HepG2 (cell line): ENCODE data around the gene TOPBP1. TPM values are rescaled to one million over a fixed set of nuclear protein-coding genes. Genes with fewer than 3 reads are reported as not detected.

ENCODE experiments used
- ARID2 ChIP-seq: sonication (generic); formaldehyde crosslinking; IDR thresholded peaks from 2 replicates; pipeline ENCODE4 v1.8.1; 2022; ENCODE audit warnings: mild to moderate bottlenecking, missing genetic modification reagents, borderline replicate concordance
- DMTF1 ChIP-seq: sonication (generic); formaldehyde crosslinking; IDR thresholded peaks from 2 replicates; pipeline ENCODE4 v1.4.0; 2020; ENCODE audit warnings: mild to moderate bottlenecking, missing genetic modification reagents
- FOXP4 ChIP-seq: sonication (generic); formaldehyde crosslinking; IDR thresholded peaks from 2 replicates; pipeline ENCODE4 v1.4.0; 2020; ENCODE audit warnings: missing genetic modification reagents
- GMEB2 ChIP-seq: IDR thresholded peaks from 2 replicates; pipeline ENCODE4 v1.6.1; 2016; ENCODE audit warnings: missing biosample characterization, missing genetic modification reagents, low read depth
- HCFC1 ChIP-seq: fragments of 150-350 bp; IDR thresholded peaks from 2 replicates; pipeline ENCODE4 v1.6.1; 2014; ENCODE audit warnings: low read depth, low read length
- HDAC2 ChIP-seq: sonication (generic); formaldehyde crosslinking; IDR thresholded peaks from 2 replicates; pipeline ENCODE4 v1.4.0; 2020; ENCODE audit warnings: missing genetic modification reagents
- HOXD1 ChIP-seq: sonication (generic); formaldehyde crosslinking; IDR thresholded peaks from 2 replicates; pipeline ENCODE4 v1.5.0; 2020; ENCODE audit warnings: missing genetic modification reagents
- PLSCR1 ChIP-seq: sonication (generic); formaldehyde crosslinking; IDR thresholded peaks from 2 replicates; pipeline ENCODE4 v1.5.0; 2020; ENCODE audit warnings: missing genetic modification reagents, mild to moderate bottlenecking, borderline replicate concordance
- SMAD3 ChIP-seq: sonication (generic); formaldehyde crosslinking; IDR thresholded peaks from 2 replicates; pipeline ENCODE4 v1.4.0; 2020; ENCODE audit warnings: missing genetic modification reagents
- SP5 ChIP-seq: IDR thresholded peaks from 2 replicates; pipeline ENCODE4 v1.6.1; 2016; ENCODE audit warnings: low read depth, borderline replicate concordance
- STAT6 ChIP-seq: sonication (generic); formaldehyde crosslinking; IDR thresholded peaks from 2 replicates; pipeline ENCODE4 v1.4.0; 2020; ENCODE audit warnings: missing genetic modification reagents, mild to moderate bottlenecking, borderline replicate concordance
- TFDP2 ChIP-seq: sonication (generic); formaldehyde crosslinking; IDR thresholded peaks from 2 replicates; pipeline ENCODE4 v1.4.0; 2020; ENCODE audit warnings: missing genetic modification reagents
- XRCC5 ChIP-seq: fragments of 200-400 bp; formaldehyde crosslinking; optimal IDR thresholded peaks from 2 replicates; pipeline ENCODE3; 2017; ENCODE audit warnings: mild to moderate bottlenecking, low read length
- ZNF17 ChIP-seq: sonication (generic); formaldehyde crosslinking; IDR thresholded peaks from 2 replicates; pipeline ENCODE4 v1.5.0; 2020; ENCODE audit warnings: mild to moderate bottlenecking, missing genetic modification reagents
- ZNF589 ChIP-seq: sonication (generic); formaldehyde crosslinking; conservative IDR thresholded peaks from 2 replicates; pipeline ENCODE4 v1.8.0; 2022; ENCODE audit warnings: mild to moderate bottlenecking, moderate library complexity, missing genetic modification reagents
- ZNF615 ChIP-seq: sonication (generic); formaldehyde crosslinking; IDR thresholded peaks from 2 replicates; pipeline ENCODE4 v1.5.0; 2020; ENCODE audit warnings: mild to moderate bottlenecking, missing genetic modification reagents, borderline replicate concordance
- ZNF777 ChIP-seq: sonication (generic); formaldehyde crosslinking; IDR thresholded peaks from 2 replicates; pipeline ENCODE4 v1.4.0; 2020; ENCODE audit warnings: missing genetic modification reagents
- ZSCAN12 ChIP-seq: sonication (generic); formaldehyde crosslinking; IDR thresholded peaks from 2 replicates; pipeline ENCODE4 v1.9.0; 2021; ENCODE audit warnings: mild to moderate bottlenecking, missing genetic modification reagents
- polyA plus RNA-seq, 8 experiments: library from polyadenylated mRNA; depleted of rRNA in 3 of 8; stranded (reverse) in 7 of 8; unstranded in 1 of 8; fragments of >200 nt; fragmentation: Illumina TruSeq in 4 of 8; extraction: Trizol in 4 of 8; gene quantifications; 2 replicates each; pipeline versions ENCODE4 v1.2.1 to v1.2.3, GENCODE V29; 2011 to 2016; ENCODE audit warnings: low read depth in 4 of 8, missing spikeins in 1 of 8, mixed read lengths in 1 of 8; ENCODE audit not compliant: insufficient read depth in 1 of 8
- total RNA-seq, 5 experiments: library from RNA; depleted of rRNA; stranded (reverse); fragments of >200 nt; fragmentation: Illumina TruSeq; extraction: Trizol; gene quantifications; 2 replicates each; pipeline ENCODE4 v1.2.3, GENCODE V29; 2016; ENCODE audit warnings: low read depth in 1 of 5

TOPBP1 gene
- total and polyA plus RNA-seq, 2 of the 13 experiments (the other 11 are each of a cell fraction or from before 2014, with no cell fraction given): 24.3 to 42.9 TPM

GRCh38 chr3:133675631-133676335 is 14.0 kb upstream of the TOPBP1 start (continued):
- TF ChIP-seq ZSCAN12 (CRISPR knock-in tag) (no peak), ZNF777 (CRISPR knock-in tag) (no peak), XRCC5 (no peak), HCFC1 (no peak), SP5 (CRISPR knock-in tag) (peak; percentile 79), ZNF615 (0 out of 2 replicates have a peak, but pooled peaks have one; percentile 13), HDAC2 (CRISPR knock-in tag) (peak; percentile 89), TFDP2 (CRISPR knock-in tag) (no peak), ARID2 (CRISPR knock-in tag) (no peak), PLSCR1 (no peak), FOXP4 (CRISPR knock-in tag) (peak; percentile 84), STAT6 (CRISPR knock-in tag) (no peak), DMTF1 (CRISPR knock-in tag) (0 out of 2 replicates have a peak, but pooled peaks have one; percentile 43), HOXD1 (CRISPR knock-in tag) (no peak; the same call in 1 of the 2 replicates), SMAD3 (CRISPR knock-in tag) (peak; percentile 83), ZNF589 (CRISPR knock-in tag) (no peak), GMEB2 (CRISPR knock-in tag) (no peak), ZNF17 (CRISPR knock-in tag) (no peak)
